SK-N-MC (cell line): ENCODE data around the gene XXYLT1.

Experiments used
- EZH2 ChIP-seq: fragments of 200-600 bp; sonication (generic); IDR thresholded peaks from one replicate; pipeline ENCODE4 v1.6.1; 2017; ENCODE audit warnings: antibody characterized with exemption
- FOXP2 ChIP-seq: optimal IDR thresholded peaks from 2 replicates; pipeline ENCODE3; 2011; ENCODE audit warnings: mild to moderate bottlenecking, moderate library complexity; ENCODE audit not compliant: insufficient read depth; ENCODE audit errors: extremely low read length, control extremely low read depth
- POLR2AphosphoS5 ChIP-seq: IDR thresholded peaks from 2 replicates; pipeline ENCODE4 v1.6.1; 2012; ENCODE audit warnings: mild to moderate bottlenecking, low read depth, low read length, borderline replicate concordance

DNA sequence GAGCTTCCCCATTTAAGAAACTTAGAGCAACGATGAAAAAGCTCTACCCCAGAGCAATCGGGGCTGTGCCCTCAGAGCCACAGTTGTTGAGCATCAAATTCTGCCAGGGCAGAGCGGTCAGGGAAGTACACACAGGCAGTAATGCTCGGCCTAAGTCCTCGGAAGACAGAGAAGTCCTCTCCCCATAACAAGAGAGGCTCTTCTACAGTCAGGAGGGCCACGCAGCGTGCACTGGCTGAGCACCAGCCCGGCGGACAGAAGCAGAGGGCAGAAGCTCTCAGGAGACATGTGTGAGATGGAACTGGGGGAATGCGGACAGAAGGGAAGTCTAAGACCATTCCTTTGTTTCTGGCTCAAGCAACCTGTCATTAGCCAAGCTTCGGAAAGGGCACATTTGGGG is 95.9 kb downstream of the XXYLT1 start:
- TF ChIP-seq EZH2 = no peak
- no peak for TF ChIP-seq POLR2AphosphoS5
- no peak for TF ChIP-seq FOXP2
